Activated CD4-positive, alpha-beta memory T cell treated with anti-CD3 and anti-CD28 coated beads, Interleukin-2, amount 10 ng/mL, durations not matched to agents 7 days and 5 days (primary cell): Measurements from ENCODE around the gene GDF15. TPM values are rescaled to one million over a fixed set of nuclear protein-coding genes. Genes with fewer than 3 reads are reported as not detected.
A peak's percentile ranks its signal among the peaks of the same experiment; 100 is the strongest.

Experiments
- CTCF ChIA-PET: fragments of 350-600 bp; sonication (Branson Sonifier 250); formaldehyde crosslinking; loops from one replicate; lab custom pipeline; 2021; ENCODE audit warnings: antibody characterized with exemption, inconsistent platforms; lab: Charles Lee
- POLR2A ChIA-PET: fragments of 350-600 bp; sonication (Branson Sonifier 250); formaldehyde crosslinking; loops from one replicate; lab custom pipeline; 2021; ENCODE audit warnings: antibody characterized with exemption; lab: Charles Lee
- DNase-seq: peaks from one replicate; pipeline ENCODE4 v3.0.0-alpha.2; 2020
- H3K27ac Mint-ChIP-seq: one replicate; pipeline ENCODE4 v1.8.0; 2021; ENCODE audit warnings: mild to moderate bottlenecking, mixed read lengths
- H3K27me3 Mint-ChIP-seq: one replicate; pipeline ENCODE4 v1.8.0; 2021; ENCODE audit warnings: mixed read lengths
- H3K36me3 Mint-ChIP-seq: one replicate; pipeline ENCODE4 v1.8.0; 2021; ENCODE audit warnings: low read depth, mixed read lengths
- H3K4me1 Mint-ChIP-seq: one replicate; pipeline ENCODE4 v1.8.0; 2021; ENCODE audit warnings: mixed read lengths
- H3K4me3 Mint-ChIP-seq: one replicate; pipeline ENCODE4 v1.8.0; 2021; ENCODE audit warnings: mild to moderate bottlenecking, mixed read lengths
- H3K9me3 Mint-ChIP-seq: one replicate; pipeline ENCODE4 v1.8.0; 2021; ENCODE audit warnings: mixed read lengths
- total RNA-seq, 2 experiments: library from RNA; stranded (reverse); gene quantifications; one replicate each; pipeline ENCODE4 v1.2.3, GENCODE V29; 2021

The GDF15 gene
- total RNA-seq, 2 experiments from 2014 or later, result not detected

GRCh38 chr19:18424122-18424889, 38.3 kb downstream of the GDF15 start:
- H3K27ac Mint-ChIP-seq, result no peak overlapping the region

GRCh38 chr19:18424890-18425514, 39.0 kb downstream of the GDF15 start:
- H3K36me3 Mint-ChIP-seq, result peaks cover 17% of the 10 kb centered on the region
- POLR2A ChIA-PET, result no interaction called here
- CTCF ChIA-PET, result no interaction called here
- H3K9me3 Mint-ChIP-seq, result no peaks in the 10 kb centered on the region
- H3K4me3 Mint-ChIP-seq, result no peak overlapping the region
- DNase-seq, result no peak
- peaks cover 71% of the 10 kb centered on the region for H3K4me1 Mint-ChIP-seq
- H3K27ac Mint-ChIP-seq, result peak overlapping the region; percentile 23
- no peaks in the 10 kb centered on the region for H3K27me3 Mint-ChIP-seq

More at GRCh38 chr19:18424122-18424889, 38.3 kb downstream of the GDF15 start:
- H3K4me1 Mint-ChIP-seq, result peaks cover 64% of the 10 kb centered on the region
- CTCF ChIA-PET, result interaction anchor here (0.6 kb wide), 1 partner anchor 554 kb away, joined by 3 read pairs; no protein-coding TSS in a partner anchor
- POLR2A ChIA-PET, result interaction anchor here (2.8 kb wide), 2 partner anchors 7 to 12 kb away, joined by 10 to 17 read pairs; no protein-coding TSS in a partner anchor
- peaks cover 15% of the 10 kb centered on the region for H3K36me3 Mint-ChIP-seq
- H3K4me3 Mint-ChIP-seq, result no peak overlapping the region
- no peaks in the 10 kb centered on the region for H3K9me3 Mint-ChIP-seq
- DNase-seq, result no peak
- no peaks in the 10 kb centered on the region for H3K27me3 Mint-ChIP-seq

GRCh38 chr19:18425515-18426415, 39.8 kb downstream of the GDF15 start:
- H3K4me1 Mint-ChIP-seq, result peaks cover 70% of the 10 kb centered on the region
- ChIA-PET POLR2A (interaction anchor here (0.5 to 0.8 kb wide), 2 partner anchors 91 to 133 kb away, joined by 3 to 4 read pairs; no protein-coding TSS in a partner anchor), CTCF (no interaction called here)
- H3K36me3 Mint-ChIP-seq, result peaks cover 15% of the 10 kb centered on the region
- peak overlapping the region; percentile 48 for H3K27ac Mint-ChIP-seq
- no peak overlapping the region for H3K4me3 Mint-ChIP-seq
- H3K27me3 Mint-ChIP-seq, result no peaks in the 10 kb centered on the region
- no peak for DNase-seq
- no peaks in the 10 kb centered on the region for H3K9me3 Mint-ChIP-seq

- H3K27ac Mint-ChIP-seq, result no peak overlapping the region
- H3K4me3 Mint-ChIP-seq, result no peak overlapping the region
- H3K4me1 Mint-ChIP-seq, result peaks cover 64% of the 10 kb centered on the region
- H3K27me3 Mint-ChIP-seq, result no peaks in the 10 kb centered on the region
- H3K9me3 Mint-ChIP-seq, result no peaks in the 10 kb centered on the region
- DNase-seq, result no peak
- CTCF ChIA-PET, result no interaction called here
- peaks cover 13% of the 10 kb centered on the region for H3K36me3 Mint-ChIP-seq
- POLR2A ChIA-PET, result interaction anchor here (0.8 kb wide), 1 partner anchor 90 kb away, joined by 3 read pairs; no protein-coding TSS in a partner anchor
Observed at GRCh38 chr19:18426416-18426767, 40.4 kb downstream of the GDF15 start.

DNA sequence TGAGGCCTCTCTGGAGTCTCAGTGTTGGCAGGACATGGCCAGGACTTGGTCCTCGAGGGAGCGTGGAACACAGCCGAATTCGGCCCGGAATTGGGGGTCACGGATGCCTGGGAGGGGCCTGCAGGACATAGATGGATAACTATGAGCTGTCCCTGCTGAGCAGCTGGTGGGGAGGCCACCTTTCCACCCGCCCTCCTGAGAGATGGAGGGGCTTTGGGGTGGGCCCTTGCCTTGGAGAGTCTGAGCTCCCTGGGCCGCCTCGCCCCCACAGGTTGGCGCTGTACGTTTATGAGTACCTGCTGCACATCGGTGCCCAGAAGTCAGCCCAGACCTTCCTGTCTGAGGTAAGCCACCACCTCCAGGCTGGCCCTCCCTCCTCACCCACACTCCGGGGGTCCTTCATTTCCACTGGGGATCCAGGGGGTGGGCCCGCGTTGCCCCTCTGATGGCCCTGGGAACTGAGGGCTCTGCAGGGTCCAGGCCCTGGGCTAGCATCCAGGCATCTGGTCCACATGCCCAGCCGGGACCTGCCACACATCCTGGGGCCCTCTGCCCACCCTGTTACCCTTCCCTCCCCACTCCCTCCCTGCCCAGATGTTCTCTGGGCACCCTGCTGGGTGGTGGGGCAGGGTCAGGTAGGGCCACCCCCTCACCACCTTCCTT, 41.3 kb downstream of the GDF15 start:
- H3K27me3 Mint-ChIP-seq, result no peaks in the 10 kb centered on the region
- ChIA-PET POLR2A (interaction anchor here (2.8 kb wide), 1 partner anchor 8 kb away, joined by 29 read pairs; the partner anchor contains the start of gene SSBP4), CTCF (no interaction called here)
- no peak for DNase-seq
- H3K4me1 Mint-ChIP-seq, result peaks cover 58% of the 10 kb centered on the region
- no peak overlapping the region for H3K4me3 Mint-ChIP-seq
- no peaks in the 10 kb centered on the region for H3K9me3 Mint-ChIP-seq
- H3K27ac Mint-ChIP-seq, result no peak overlapping the region
- H3K36me3 Mint-ChIP-seq, result peaks cover 18% of the 10 kb centered on the region

DNA sequence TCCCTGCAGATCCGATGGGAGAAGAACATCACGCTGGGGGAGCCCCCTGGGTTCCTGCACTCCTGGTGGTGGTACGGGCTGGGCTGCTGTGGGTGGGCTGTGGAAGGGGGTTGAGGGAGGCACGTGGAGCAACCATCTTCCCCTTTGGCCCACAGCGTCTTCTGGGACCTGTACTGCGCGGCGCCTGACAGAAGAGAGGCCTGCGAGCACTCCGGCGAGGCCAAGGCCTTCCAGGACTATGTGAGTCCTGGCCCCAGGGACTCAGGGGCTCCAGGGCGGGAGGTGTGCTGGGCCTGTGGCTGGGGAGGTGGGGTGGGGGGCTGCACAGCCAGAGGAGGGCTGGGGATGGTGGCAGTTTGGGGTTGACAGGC, 41.8 kb downstream of the GDF15 start:
- ChIA-PET POLR2A (interaction anchor here (2.0 to 2.8 kb wide), 3 partner anchors 8 to 147 kb away, joined by 6 to 29 read pairs (median 15); partner anchors contain the start of gene SSBP4), CTCF (no interaction called here)
- peaks cover 18% of the 10 kb centered on the region for H3K36me3 Mint-ChIP-seq
- peaks cover 55% of the 10 kb centered on the region for H3K4me1 Mint-ChIP-seq
- no peak for DNase-seq
- no peak overlapping the region for H3K27ac Mint-ChIP-seq
- H3K9me3 Mint-ChIP-seq, result no peaks in the 10 kb centered on the region
- H3K4me3 Mint-ChIP-seq, result no peak overlapping the region
- no peaks in the 10 kb centered on the region for H3K27me3 Mint-ChIP-seq

DNA sequence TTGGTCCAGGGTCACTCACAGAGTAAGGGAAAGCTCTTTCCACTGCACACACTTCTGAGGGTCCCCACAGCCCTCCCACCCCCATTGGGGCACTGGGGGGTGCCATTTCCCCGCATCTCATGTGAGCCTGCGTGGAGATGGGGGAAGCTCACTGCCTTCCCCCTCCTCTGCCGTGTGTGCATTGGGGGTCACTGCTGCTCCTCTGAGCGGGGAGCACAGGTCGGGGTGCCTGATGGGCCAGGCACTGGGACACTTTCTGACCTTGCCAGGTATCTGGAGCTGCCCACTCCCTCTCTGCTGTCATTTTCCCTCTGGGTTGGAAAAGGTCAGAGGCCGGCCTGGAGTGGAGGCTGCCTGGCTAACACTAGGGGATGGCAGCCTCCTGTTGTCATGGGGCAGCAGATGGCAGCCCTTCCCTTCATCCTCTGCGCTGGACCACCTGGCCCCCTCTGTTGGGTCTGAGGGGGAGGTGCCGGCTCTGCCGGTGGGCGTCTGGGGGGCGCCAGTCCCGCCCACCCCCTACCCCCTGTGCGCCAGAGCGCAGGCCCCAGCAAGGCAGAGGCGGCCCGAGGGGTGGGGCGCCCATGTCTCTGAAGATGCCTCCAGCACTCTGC, 42.3 kb downstream of the GDF15 start:
- Mint-ChIP-seq H3K27me3 (no peaks in the 10 kb centered on the region), H3K4me1 (peaks cover 50% of the 10 kb centered on the region), H3K27ac (no peak overlapping the region), H3K9me3 (no peaks in the 10 kb centered on the region), H3K4me3 (no peak overlapping the region), H3K36me3 (peaks cover 12% of the 10 kb centered on the region)
- POLR2A ChIA-PET, result interaction anchor here (1.2 to 2.8 kb wide), 5 partner anchors 9 to 148 kb away, joined by 3 to 29 read pairs (median 6); partner anchors contain the start of gene SSBP4
- CTCF ChIA-PET, result interaction anchor here (0.6 to 1.8 kb wide), 2 partner anchors 39 to 501 kb away, joined by 3 to 4 read pairs; no protein-coding TSS in a partner anchor
- DNase-seq, result no peak

DNA sequence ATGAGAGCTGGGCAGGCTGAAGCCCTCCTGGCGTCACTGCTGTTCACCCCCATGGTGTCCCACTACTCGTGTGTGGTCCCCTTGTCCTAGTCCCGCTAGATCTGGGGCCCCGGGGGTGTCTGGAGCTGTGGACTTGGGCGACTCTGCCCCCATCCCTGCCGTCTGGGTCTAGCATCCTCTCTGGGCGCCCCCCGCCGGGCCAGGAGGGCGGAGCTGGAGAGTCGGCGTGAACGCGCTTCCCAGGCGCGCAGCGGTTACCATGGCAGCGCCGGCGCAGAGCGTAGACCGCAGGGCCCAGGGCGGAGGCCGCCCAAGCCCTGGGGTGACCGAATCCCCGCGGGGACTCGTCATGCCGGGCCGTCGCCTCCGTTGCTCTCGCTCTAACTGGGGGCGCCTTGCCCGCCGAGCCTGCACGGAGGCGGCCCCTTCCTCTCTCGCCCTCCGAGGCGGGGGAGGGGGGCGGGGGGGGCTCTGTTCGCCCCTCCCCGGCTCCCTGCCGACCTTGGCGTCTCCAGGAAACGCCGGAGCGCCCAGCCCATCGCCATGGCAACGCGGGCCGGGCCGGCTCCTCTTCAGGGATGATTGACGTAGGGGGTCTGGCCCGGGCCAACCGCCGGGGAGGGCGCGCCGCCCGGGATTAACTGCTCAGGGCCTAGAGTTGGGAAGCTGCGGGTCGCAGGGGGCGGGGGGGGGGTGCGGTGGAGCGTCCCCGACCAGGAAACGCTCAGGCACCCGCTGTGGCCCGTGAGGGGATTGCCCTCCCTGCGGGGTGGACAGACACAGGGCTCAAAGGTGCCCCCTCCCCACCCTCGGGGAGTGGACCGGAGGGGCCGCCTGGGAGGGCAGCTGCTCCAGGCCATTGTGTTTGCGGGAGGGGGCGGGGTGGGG, 43.1 kb downstream of the GDF15 start:
- DNase-seq, result peak; percentile 87
- H3K27me3 Mint-ChIP-seq, result no peaks in the 10 kb centered on the region
- H3K36me3 Mint-ChIP-seq, result peaks cover 10% of the 10 kb centered on the region
- H3K4me3 Mint-ChIP-seq, result peak overlapping the region; percentile 56
- H3K9me3 Mint-ChIP-seq, result no peaks in the 10 kb centered on the region
- H3K4me1 Mint-ChIP-seq, result peaks cover 43% of the 10 kb centered on the region
- CTCF ChIA-PET, result interaction anchor here (0.6 to 1.8 kb wide), 2 partner anchors 40 to 500 kb away, joined by 3 to 4 read pairs; no protein-coding TSS in a partner anchor
- H3K27ac Mint-ChIP-seq, result peak overlapping the region; percentile 67
- POLR2A ChIA-PET, result interaction anchor here (0.6 to 2.8 kb wide), 6 partner anchors 9 to 155 kb away, joined by 3 to 29 read pairs (median 5); partner anchors contain the start of genes IQCN and SSBP4

GRCh38 chr19:18429717-18430416, 43.9 kb downstream of the GDF15 start:
- Mint-ChIP-seq H3K4me1 (peaks cover 40% of the 10 kb centered on the region), H3K9me3 (no peaks in the 10 kb centered on the region), H3K4me3 (peak overlapping the region; percentile 56), H3K27me3 (no peaks in the 10 kb centered on the region), H3K27ac (peak overlapping the region; percentile 82), H3K36me3 (peaks cover 15% of the 10 kb centered on the region)
- POLR2A ChIA-PET, result interaction anchor here (1.5 to 3.2 kb wide), 5 partner anchors 7 to 150 kb away, joined by 3 to 29 read pairs (median 15); partner anchors contain the start of gene SSBP4
- DNase-seq, result peak; percentile 52
- CTCF ChIA-PET, result interaction anchor here (1.8 kb wide), 1 partner anchor 41 kb away, joined by 4 read pairs; no protein-coding TSS in a partner anchor

GRCh38 chr19:18430417-18431144, 44.6 kb downstream of the GDF15 start:
- H3K27me3 Mint-ChIP-seq, result no peaks in the 10 kb centered on the region
- peaks cover 37% of the 10 kb centered on the region for H3K4me1 Mint-ChIP-seq
- DNase-seq, result no peak
- peak overlapping the region; percentile 69 for H3K27ac Mint-ChIP-seq
- POLR2A ChIA-PET, result interaction anchor here (1.0 to 3.2 kb wide), 2 partner anchors 8 to 13 kb away, joined by 4 to 17 read pairs; no protein-coding TSS in a partner anchor
- H3K4me3 Mint-ChIP-seq, result no peak overlapping the region
- H3K9me3 Mint-ChIP-seq, result no peaks in the 10 kb centered on the region
- CTCF ChIA-PET, result no interaction called here
- H3K36me3 Mint-ChIP-seq, result peaks cover 20% of the 10 kb centered on the region
